ENCODE measurements around the gene SLC4A7. TPM values are rescaled to one million over a fixed set of nuclear protein-coding genes. Genes with fewer than 3 reads are reported as not detected.
A peak's percentile ranks its signal among the peaks of the same experiment; 100 is the strongest.
"Not testable (repeated sequence)": the region's sequence is repeated elsewhere in the genome, so short reads cannot be mapped to it uniquely, and the experiment has no call there.

Gene SLC4A7
- total and polyA plus RNA-seq, 5 experiments from 2014 or later, result 7.6 to 44.3 (median 13.1) TPM

GRCh38 chr3:27415202-27415601 lies 69.0 kb downstream of the SLC4A7 start:
- peaks cover 0 to 6% (median under 1%) of the 10 kb centered on the region in 4 donors for H3K4me1 Mint-ChIP-seq
- no peak for DNase-seq
- POLR2A ChIA-PET, result no interaction called here
- ATAC-seq, result no peak
- no peak overlapping the region for H3K4me3 Mint-ChIP-seq
- peak overlapping the region in 1 of 10 donors; percentile 57 for H3K27ac Mint-ChIP-seq
- H3K9me3 Mint-ChIP-seq, result no peaks in the 10 kb centered on the region
- H3K27me3 Mint-ChIP-seq, result no peaks in the 10 kb centered on the region
- H3K36me3 Mint-ChIP-seq, result peaks cover 16 to 67% (median 22%) of the 10 kb centered on the region in 3 donors

- no peaks in the 10 kb centered on the region for H3K27me3 Mint-ChIP-seq
- H3K4me1 Mint-ChIP-seq, result peaks cover 0 to 1% (median 0%) of the 10 kb centered on the region in 4 donors
- H3K4me3 Mint-ChIP-seq, result no peak overlapping the region
- no peaks in the 10 kb centered on the region for H3K9me3 Mint-ChIP-seq
- DNase-seq, result no peak
- no peak overlapping the region for H3K27ac Mint-ChIP-seq
- H3K36me3 Mint-ChIP-seq, result peaks cover 10 to 62% (median 30%) of the 10 kb centered on the region in 3 donors
- ATAC-seq, result no peak
- POLR2A ChIA-PET, result no interaction called here
Observed at GRCh38 chr3:27392950-27393679, 91.1 kb downstream of the SLC4A7 start.

GRCh38 chr3:27392414-27392813 lies 91.8 kb downstream of the SLC4A7 start:
- Mint-ChIP-seq H3K27ac (peak overlapping the region in 1 of 10 donors; percentile 11), H3K36me3 (peaks cover 10 to 61% (median 24%) of the 10 kb centered on the region in 3 donors)
- H3K9me3 Mint-ChIP-seq, H3K27me3 Mint-ChIP-seq, H3K4me3 Mint-ChIP-seq, ATAC-seq, DNase-seq, H3K4me1 Mint-ChIP-seq, POLR2A ChIA-PET: not testable (repeated sequence)

- peaks cover 0 to 1% (median 0%) of the 10 kb centered on the region in 4 donors for H3K4me1 Mint-ChIP-seq
- POLR2A ChIA-PET, result no interaction called here
Observed at GRCh38 chr3:27391796-27392195, 92.4 kb downstream of the SLC4A7 start.

GRCh38 chr3:27387625-27388024 lies 96.6 kb downstream of the SLC4A7 start:
- POLR2A ChIA-PET, result no interaction called here
- no peak overlapping the region for H3K4me3 Mint-ChIP-seq
- H3K4me1 Mint-ChIP-seq, result peaks cover 0 to 1% (median 0%) of the 10 kb centered on the region in 4 donors
- peak overlapping the region in 1 of 10 donors; percentile 73 for H3K27ac Mint-ChIP-seq
- H3K27me3 Mint-ChIP-seq, result no peaks in the 10 kb centered on the region
- ATAC-seq (no peak), DNase-seq (no peak)
- H3K9me3 Mint-ChIP-seq, result no peaks in the 10 kb centered on the region
- H3K36me3 Mint-ChIP-seq, result peaks cover 4 to 62% (median 22%) of the 10 kb centered on the region in 3 donors

More at GRCh38 chr3:27391796-27392195, 92.4 kb downstream of the SLC4A7 start:
- ATAC-seq (no peak), DNase-seq (no peak)
- peaks cover 10 to 59% (median 20%) of the 10 kb centered on the region in 3 donors for H3K36me3 Mint-ChIP-seq
- no peak overlapping the region for H3K4me3 Mint-ChIP-seq
- H3K9me3 Mint-ChIP-seq, result no peaks in the 10 kb centered on the region
- no peaks in the 10 kb centered on the region for H3K27me3 Mint-ChIP-seq
- peak overlapping the region in 1 of 10 donors; percentile 15 for H3K27ac Mint-ChIP-seq

- Mint-ChIP-seq H3K4me1 (no peaks in the 10 kb centered on the region), H3K4me3 (no peak overlapping the region), H3K27ac (peak overlapping the region in 2 of 10 donors; percentile 15 to 50), H3K9me3 (no peaks in the 10 kb centered on the region), H3K27me3 (no peaks in the 10 kb centered on the region), H3K36me3 (peaks cover 0 to 61% (median 12%) of the 10 kb centered on the region in 3 donors)
- POLR2A ChIA-PET, result no interaction called here
- ATAC-seq (no peak), DNase-seq (no peak)
Observed at GRCh38 chr3:27385504-27385903, 98.7 kb downstream of the SLC4A7 start.

GRCh38 chr3:27384191-27384590 lies 100.0 kb downstream of the SLC4A7 start:
- DNase-seq, result no peak
- H3K4me3 Mint-ChIP-seq, result no peak overlapping the region
- H3K27ac Mint-ChIP-seq, result no peak overlapping the region
- ATAC-seq, result no peak
- POLR2A ChIA-PET, result no interaction called here
- peaks cover 0 to 59% (median 10%) of the 10 kb centered on the region in 3 donors for H3K36me3 Mint-ChIP-seq
- H3K27me3 Mint-ChIP-seq, result no peaks in the 10 kb centered on the region
- H3K9me3 Mint-ChIP-seq, result no peaks in the 10 kb centered on the region
- H3K4me1 Mint-ChIP-seq, result no peaks in the 10 kb centered on the region

GRCh38 chr3:27380433-27381357 lies 103.5 kb downstream of the SLC4A7 start:
- peaks cover 0 to 59% (median 8%) of the 10 kb centered on the region in 3 donors for H3K36me3 Mint-ChIP-seq
- H3K9me3 Mint-ChIP-seq, result no peaks in the 10 kb centered on the region
- H3K4me1 Mint-ChIP-seq, result no peaks in the 10 kb centered on the region
- H3K27me3 Mint-ChIP-seq, result no peaks in the 10 kb centered on the region
- DNase-seq (no peak), ATAC-seq (no peak)
- no peak overlapping the region for H3K4me3 Mint-ChIP-seq
- POLR2A ChIA-PET, result no interaction called here
- H3K27ac Mint-ChIP-seq, result no peak overlapping the region

- DNase-seq, result no peak
- Mint-ChIP-seq H3K9me3 (no peaks in the 10 kb centered on the region), H3K4me3 (no peak overlapping the region), H3K27me3 (no peaks in the 10 kb centered on the region), H3K27ac (peak overlapping the region in 4 of 10 donors; percentile 3 to 64 (median 38)), H3K4me1 (no peaks in the 10 kb centered on the region), H3K36me3 (peaks cover 0 to 46% (median 0%) of the 10 kb centered on the region in 3 donors)
- no peak for ATAC-seq
- POLR2A ChIA-PET, result no interaction called here
Observed at GRCh38 chr3:27378331-27378730, 105.9 kb downstream of the SLC4A7 start.

- DNase-seq, result no peak
- POLR2A ChIA-PET, result no interaction called here
- ATAC-seq, result no peak
- peaks cover 0 to 31% (median 0%) of the 10 kb centered on the region in 3 donors for H3K36me3 Mint-ChIP-seq
- H3K4me3 Mint-ChIP-seq, result no peak overlapping the region
- no peaks in the 10 kb centered on the region for H3K27me3 Mint-ChIP-seq
- no peak overlapping the region for H3K27ac Mint-ChIP-seq
- H3K9me3 Mint-ChIP-seq, result no peaks in the 10 kb centered on the region
- no peaks in the 10 kb centered on the region for H3K4me1 Mint-ChIP-seq
Observed at GRCh38 chr3:27376109-27376772, 107.9 kb downstream of the SLC4A7 start.

GRCh38 chr3:27368831-27369607 lies 115.2 kb downstream of the SLC4A7 start, which contains the start of gene NEK10:
NEK10 (minus strand) TSS chr3:27369383; CDS start chr3:27352882, 16,501 bp downstream.
- H3K4me3 Mint-ChIP-seq, result peak within 1 kb of the TSS; percentile 91 to 98 (median 94)
- no peaks in the 10 kb centered on the region for H3K9me3 Mint-ChIP-seq
- POLR2A ChIA-PET, result interaction anchor here (0.6 to 1.3 kb wide), 2 partner anchors 30 to 116 kb away, joined by 3 to 4 read pairs; partner anchors contain the start of gene SLC4A7
- DNase-seq (peak; percentile 80 to 95 (median 92)), ATAC-seq (peak; percentile 97 to 98)
- peak within 1 kb of the TSS; percentile 32 to 98 (median 86) for H3K27ac Mint-ChIP-seq
- H3K4me1 Mint-ChIP-seq, result peaks cover 11 to 17% (median 16%) of the 10 kb centered on the region in 4 donors
- H3K27me3 Mint-ChIP-seq, result peaks cover 0 to 2% (median 0%) of the 10 kb centered on the region in 5 donors
- peaks cover 0 to 2% (median 0%) of the 10 kb centered on the region in 3 donors for H3K36me3 Mint-ChIP-seq
